GM19238 (cell line): Measurements from ENCODE around the gene RWDD3.

Source experiments
- DNase-seq: peaks from one replicate; pipeline ENCODE4 v3.0.0; 2011; ENCODE audit warnings: low spot score; ENCODE audit not compliant: insufficient read length

Gene RWDD3

GRCh38 chr1:95233737-95234500 is at the start of gene RWDD3:
Gene RWDD3 (plus strand): TSS chr1:95234210. CDS start chr1:95234231, 21 bp downstream.
- peak; percentile 79 for DNase-seq

GRCh38 chr1:95186149-95186548 is 47.9 kb upstream of the RWDD3 start:
- DNase-seq, result no peak

GRCh38 chr1:95193591-95193990 is 40.4 kb upstream of the RWDD3 start:
- DNase-seq, result no peak

GRCh38 chr1:95195046-95195445 is 39.0 kb upstream of the RWDD3 start:
- DNase-seq, result no peak

GRCh38 chr1:95196017-95196416 is 38.0 kb upstream of the RWDD3 start:
- DNase-seq, result no peak

- DNase-seq, result no peak
Observed at GRCh38 chr1:95197616-95198252, 36.3 kb upstream of the RWDD3 start.

- no peak for DNase-seq
Observed at GRCh38 chr1:95201905-95202304, 32.1 kb upstream of the RWDD3 start.

GRCh38 chr1:95203908-95204437 is 30.0 kb upstream of the RWDD3 start:
- no peak for DNase-seq

- no peak for DNase-seq
Observed at GRCh38 chr1:95206514-95206913, 27.5 kb upstream of the RWDD3 start.

- DNase-seq, result no peak
Observed at GRCh38 chr1:95207223-95207935, 26.6 kb upstream of the RWDD3 start.

- DNase-seq, result no peak
Observed at GRCh38 chr1:95208876-95209275, 25.1 kb upstream of the RWDD3 start.

GRCh38 chr1:95209291-95209690 is 24.7 kb upstream of the RWDD3 start:
- no peak for DNase-seq

- DNase-seq, result no peak
Observed at GRCh38 chr1:95216292-95216990, 17.6 kb upstream of the RWDD3 start.

GRCh38 chr1:95217371-95217770 is 16.6 kb upstream of the RWDD3 start:
- no peak for DNase-seq

- no peak for DNase-seq
Observed at GRCh38 chr1:95219407-95219806, 14.6 kb upstream of the RWDD3 start.

- DNase-seq, result no peak
Observed at GRCh38 chr1:95221306-95221705, 12.7 kb upstream of the RWDD3 start.

GRCh38 chr1:95222629-95223028 is 11.4 kb upstream of the RWDD3 start:
- DNase-seq, result no peak

GRCh38 chr1:95223110-95223509 is 10.9 kb upstream of the RWDD3 start:
- no peak for DNase-seq

- no peak for DNase-seq
Observed at GRCh38 chr1:95226781-95227660, 7.0 kb upstream of the RWDD3 start.

GRCh38 chr1:95229037-95229436 is 5.0 kb upstream of the RWDD3 start:
- no peak for DNase-seq

GRCh38 chr1:95229706-95230105 is 4.3 kb upstream of the RWDD3 start:
- no peak for DNase-seq
